RWPE2 (cell line): ENCODE results near the gene PRSS38.

Experiments
- ATAC-seq: fragments of 200-7000 bp; cut with Tn5 transposase; 3 replicates; pipeline ENCODE4 v1.9.1; 2021; ENCODE audit warnings: low read depth
- DNase-seq: peaks from one replicate; pipeline ENCODE4 v3.0.0-alpha.2; 2020; ENCODE audit warnings: low spot score
- H3K27ac ChIP-seq: fragments of 450-650 bp; 2 replicates; pipeline ENCODE4 v1.5.1; 2017; ENCODE audit warnings: mild to moderate bottlenecking; ENCODE audit not compliant: poor library complexity, severe bottlenecking
- H3K27me3 ChIP-seq: fragments of 250-450 bp; sonication (Bioruptor Pico); 2 replicates; pipeline ENCODE4 v1.5.1; 2021; ENCODE audit warnings: mild to moderate bottlenecking, moderate library complexity; ENCODE audit not compliant: insufficient read depth, poor library complexity, severe bottlenecking
- H3K36me3 ChIP-seq: fragments of 250-450 bp; sonication (Bioruptor Pico); 2 replicates; pipeline ENCODE4 v1.5.1; 2020; ENCODE audit warnings: low read depth, mild to moderate bottlenecking, moderate library complexity
- H3K4me1 ChIP-seq: fragments of 250-450 bp; sonication (Bioruptor Pico); 2 replicates; pipeline ENCODE4 v1.5.1; 2021; ENCODE audit warnings: mild to moderate bottlenecking, moderate library complexity; ENCODE audit not compliant: insufficient read depth, poor library complexity, severe bottlenecking
- H3K4me3 ChIP-seq: fragments of 250-450 bp; sonication (Bioruptor Pico); 2 replicates; pipeline ENCODE4 v1.5.1; 2021; ENCODE audit warnings: mild to moderate bottlenecking, moderate library complexity; ENCODE audit not compliant: severe bottlenecking
- H3K9me3 ChIP-seq: fragments of 250-450 bp; sonication (Bioruptor Pico); 2 replicates; pipeline ENCODE4 v1.5.1; 2021; ENCODE audit warnings: mild to moderate bottlenecking, moderate library complexity; ENCODE audit not compliant: severe bottlenecking
- TF ChIP-seq, protein P1 (sequence below): fragments of 450-650 bp; IDR thresholded peaks from one replicate; pipeline ENCODE4 v1.5.1; 2017; ENCODE audit warnings: mild to moderate bottlenecking, moderate library complexity; ENCODE audit not compliant: poor library complexity, severe bottlenecking

The PRSS38 gene

DNA sequence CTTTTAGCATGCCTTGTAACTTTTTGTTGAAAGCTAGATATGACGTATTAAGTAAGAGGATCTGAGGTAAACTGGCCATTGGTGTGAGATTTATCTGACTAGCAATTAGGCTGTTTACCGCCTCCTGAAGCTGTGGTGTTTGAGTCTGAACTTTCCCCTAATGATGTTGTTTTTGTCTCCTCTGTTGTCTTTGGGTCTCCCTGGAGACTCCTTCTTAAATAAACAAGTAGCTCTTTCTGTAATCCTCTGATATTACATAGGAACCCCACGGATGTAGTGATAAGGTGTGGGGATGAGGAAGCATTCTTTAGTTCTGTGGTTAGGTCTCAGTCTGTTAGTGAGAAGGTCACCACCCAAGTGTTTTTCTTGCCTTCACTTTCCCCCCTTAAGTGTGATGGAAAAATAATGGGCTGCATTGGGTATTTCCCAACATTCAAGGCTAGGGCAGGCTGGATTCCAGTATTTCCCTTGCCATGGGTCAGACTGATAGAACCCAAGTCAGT is 33.0 kb downstream of the PRSS38 start:
- no peak overlapping the region for H3K27ac ChIP-seq
- DNase-seq (no peak), ATAC-seq (no peak)
- no peaks in the 10 kb centered on the region for H3K27me3 ChIP-seq
- H3K4me3 ChIP-seq = no peak overlapping the region
- H3K4me1 ChIP-seq = no peaks in the 10 kb centered on the region
- no peaks in the 10 kb centered on the region for H3K36me3 ChIP-seq
- H3K9me3 ChIP-seq = no peaks in the 10 kb centered on the region
- TF ChIP-seq, protein P1, sequence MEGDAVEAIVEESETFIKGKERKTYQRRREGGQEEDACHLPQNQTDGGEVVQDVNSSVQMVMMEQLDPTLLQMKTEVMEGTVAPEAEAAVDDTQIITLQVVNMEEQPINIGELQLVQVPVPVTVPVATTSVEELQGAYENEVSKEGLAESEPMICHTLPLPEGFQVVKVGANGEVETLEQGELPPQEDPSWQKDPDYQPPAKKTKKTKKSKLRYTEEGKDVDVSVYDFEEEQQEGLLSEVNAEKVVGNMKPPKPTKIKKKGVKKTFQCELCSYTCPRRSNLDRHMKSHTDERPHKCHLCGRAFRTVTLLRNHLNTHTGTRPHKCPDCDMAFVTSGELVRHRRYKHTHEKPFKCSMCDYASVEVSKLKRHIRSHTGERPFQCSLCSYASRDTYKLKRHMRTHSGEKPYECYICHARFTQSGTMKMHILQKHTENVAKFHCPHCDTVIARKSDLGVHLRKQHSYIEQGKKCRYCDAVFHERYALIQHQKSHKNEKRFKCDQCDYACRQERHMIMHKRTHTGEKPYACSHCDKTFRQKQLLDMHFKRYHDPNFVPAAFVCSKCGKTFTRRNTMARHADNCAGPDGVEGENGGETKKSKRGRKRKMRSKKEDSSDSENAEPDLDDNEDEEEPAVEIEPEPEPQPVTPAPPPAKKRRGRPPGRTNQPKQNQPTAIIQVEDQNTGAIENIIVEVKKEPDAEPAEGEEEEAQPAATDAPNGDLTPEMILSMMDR = no peak

DNA sequence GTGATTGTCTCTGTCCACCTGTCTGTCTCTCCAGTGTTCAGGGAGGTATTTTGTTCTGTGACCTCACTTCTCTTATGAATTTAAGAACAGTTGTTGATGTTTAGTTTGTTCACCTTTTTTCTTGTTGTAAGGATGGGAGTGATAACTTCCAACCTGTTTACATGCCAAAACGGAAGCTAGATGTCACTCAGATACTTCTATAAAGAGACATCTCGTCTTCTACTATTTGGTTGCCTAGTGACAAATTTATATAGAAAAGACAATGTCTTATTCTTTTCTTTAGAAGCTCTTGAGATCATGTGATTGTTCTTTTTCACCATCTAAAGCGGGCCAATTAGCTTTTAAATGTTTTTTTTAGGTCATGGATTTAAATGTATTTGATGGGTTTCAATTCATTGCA is 33.8 kb downstream of the PRSS38 start:
- H3K4me1 ChIP-seq = no peaks in the 10 kb centered on the region
- no peaks in the 10 kb centered on the region for H3K9me3 ChIP-seq
- no peak overlapping the region for H3K4me3 ChIP-seq
- H3K36me3 ChIP-seq = no peaks in the 10 kb centered on the region
- ATAC-seq (no peak), DNase-seq (no peak)
- H3K27me3 ChIP-seq = no peaks in the 10 kb centered on the region
- no peak overlapping the region for H3K27ac ChIP-seq
- TF ChIP-seq, protein P1 = no peak

DNA sequence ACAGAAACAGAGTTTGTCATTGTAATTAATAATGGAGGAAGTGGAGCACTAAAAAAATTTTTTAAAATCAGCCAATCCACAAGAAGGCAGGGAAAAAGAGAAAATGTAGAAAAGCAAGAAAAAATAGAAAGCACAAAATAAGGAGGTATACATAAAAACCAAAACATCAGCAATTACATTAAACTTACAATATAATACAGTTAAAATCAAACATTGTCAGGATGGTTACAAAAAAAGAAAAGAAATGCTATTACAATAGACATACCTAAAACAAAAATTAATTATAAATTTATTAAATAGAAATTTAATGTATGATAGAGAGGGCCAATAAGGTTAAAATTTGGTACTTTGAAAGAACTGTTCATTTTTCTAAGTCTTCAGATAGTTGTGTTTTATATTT is 38.7 kb downstream of the PRSS38 start:
- TF ChIP-seq, protein P1 = no peak
- no peaks in the 10 kb centered on the region for H3K9me3 ChIP-seq
- no peaks in the 10 kb centered on the region for H3K36me3 ChIP-seq
- no peak overlapping the region for H3K27ac ChIP-seq
- ATAC-seq = no peak
- no peaks in the 10 kb centered on the region for H3K27me3 ChIP-seq
- no peak overlapping the region for H3K4me3 ChIP-seq
- no peak for DNase-seq
- no peaks in the 10 kb centered on the region for H3K4me1 ChIP-seq

DNA sequence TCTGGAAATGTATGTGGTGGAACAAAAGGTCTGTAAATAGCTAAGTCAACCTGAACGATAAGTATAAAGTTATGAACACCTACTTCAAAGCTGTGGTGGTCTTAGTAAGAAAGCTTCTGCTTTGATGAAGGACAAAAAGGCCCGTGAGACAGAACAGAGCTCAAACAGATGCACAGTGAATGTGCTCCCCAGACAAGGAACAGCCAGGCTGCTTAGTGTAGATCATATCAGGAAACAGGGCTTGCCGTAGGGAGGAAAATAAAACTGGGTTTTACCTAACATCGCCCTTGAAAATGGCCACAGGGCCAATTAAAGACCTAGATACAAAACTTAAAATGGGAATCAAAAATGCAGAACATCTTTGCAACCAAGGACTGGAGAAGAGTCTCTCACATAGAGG is 40.2 kb downstream of the PRSS38 start:
- Histone ChIP-seq H3K4me3 (no peak overlapping the region), H3K27me3 (no peaks in the 10 kb centered on the region), H3K9me3 (no peaks in the 10 kb centered on the region), H3K4me1 (no peaks in the 10 kb centered on the region), H3K36me3 (no peaks in the 10 kb centered on the region), H3K27ac (no peak overlapping the region)
- ATAC-seq = no peak
- DNase-seq = no peak
- TF ChIP-seq, protein P1 = no peak

DNA sequence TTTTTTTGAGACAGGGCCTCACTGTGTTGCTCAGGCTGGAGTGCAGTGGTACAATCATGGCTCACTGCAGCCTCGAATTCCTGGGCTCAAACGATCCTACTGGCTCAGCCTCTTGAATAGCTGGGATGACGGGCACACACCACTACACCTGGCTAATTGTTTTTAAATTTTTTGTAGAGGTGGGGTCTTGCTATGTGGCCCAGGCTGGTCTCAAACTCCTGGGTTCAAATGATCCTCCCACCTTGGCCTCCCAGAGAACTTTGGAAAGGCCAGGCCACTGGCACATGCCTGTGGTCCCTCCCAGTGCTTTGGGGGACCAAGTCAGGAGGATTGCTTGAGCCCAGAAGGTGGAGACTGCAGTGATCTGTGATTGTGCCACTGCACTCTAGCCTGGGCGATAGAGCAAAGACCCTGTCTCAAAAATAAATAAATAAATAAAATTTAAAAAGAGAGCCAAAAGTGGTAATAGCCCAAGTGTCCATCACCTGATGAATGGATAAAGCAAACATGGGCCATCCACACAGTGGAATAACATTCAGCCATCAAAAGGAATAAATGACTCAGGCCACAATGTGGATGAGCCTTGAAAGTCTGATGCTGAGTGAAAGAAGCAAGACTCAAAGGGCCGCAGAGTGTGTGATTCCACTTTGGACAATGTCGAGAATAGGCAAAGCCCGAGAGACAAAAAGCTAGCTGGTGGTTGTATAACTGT is 40.8 kb downstream of the PRSS38 start:
- Histone ChIP-seq H3K4me1 (no peaks in the 10 kb centered on the region), H3K36me3 (no peaks in the 10 kb centered on the region), H3K9me3 (no peaks in the 10 kb centered on the region), H3K4me3 (no peak overlapping the region), H3K27me3 (no peaks in the 10 kb centered on the region), H3K27ac (no peak overlapping the region)
- no peak for ATAC-seq
- no peak for DNase-seq
- TF ChIP-seq, protein P1 = no peak
